ENCODE measurements around the gene JUND.

JUND gene

GRCh38 chr19:18283338-18283737, 1.9 kb upstream of the JUND start:
- TF ChIP-seq CTCF (IDR thresholded peaks at IDR 0.05; ENCODE audit: low read depth, low read length) = no peak
- Histone ChIP-seq H3K27me3 (ENCODE audit: insufficient read depth, low read depth, severe bottlenecking) (no peaks in the 10 kb centered on the region), H3K36me3 (peaks cover 25% of the 10 kb centered on the region), H3K9me3 (ENCODE audit: severe bottlenecking) (no peaks in the 10 kb centered on the region), H3K4me3 (ENCODE audit: low read depth, low read length) (no peak overlapping the region), H3K27ac (peak overlapping the region; percentile 100)
- no peak for DNase-seq

GRCh38 chr19:18282788-18283141, 1.3 kb upstream of the JUND start:
- peaks cover 30% of the 10 kb centered on the region for H3K36me3 ChIP-seq
- TF ChIP-seq CTCF (IDR thresholded peaks at IDR 0.05; ENCODE audit: low read depth, low read length) = no peak
- no peaks in the 10 kb centered on the region for H3K27me3 ChIP-seq (ENCODE audit: insufficient read depth, low read depth, severe bottlenecking)
- H3K9me3 ChIP-seq (ENCODE audit: severe bottlenecking) = no peaks in the 10 kb centered on the region
- H3K4me3 ChIP-seq (ENCODE audit: low read depth, low read length) = peak overlapping the region; percentile 52
- H3K27ac ChIP-seq = peak overlapping the region; percentile 100
- DNase-seq = no peak

- no peaks in the 10 kb centered on the region for H3K27me3 ChIP-seq (ENCODE audit: insufficient read depth, low read depth, severe bottlenecking)
- peak overlapping the region; percentile 100 for H3K27ac ChIP-seq
- TF ChIP-seq CTCF (IDR thresholded peaks at IDR 0.05; ENCODE audit: low read depth, low read length) = peak; percentile 20; the same call in 1 of the 2 replicates
- H3K4me3 ChIP-seq (ENCODE audit: low read depth, low read length) = peak overlapping the region; percentile 52
- peaks cover 35% of the 10 kb centered on the region for H3K36me3 ChIP-seq
- no peaks in the 10 kb centered on the region for H3K9me3 ChIP-seq (ENCODE audit: severe bottlenecking)
- DNase-seq = no peak
Observed at GRCh38 chr19:18282021-18282787, 782 bp upstream of the JUND start.

- peak; percentile 73 for DNase-seq
Observed at GRCh38 chr19:18280247-18281081, 958 bp downstream of the JUND start.

GRCh38 chr19:18279516-18280246, 1.7 kb downstream of the JUND start:
- Histone ChIP-seq H3K4me3 (ENCODE audit: low read depth, low read length) (peak overlapping the region; percentile 95), H3K27me3 (ENCODE audit: insufficient read depth, low read depth, severe bottlenecking) (no peaks in the 10 kb centered on the region), H3K9me3 (ENCODE audit: severe bottlenecking) (no peaks in the 10 kb centered on the region), H3K36me3 (peaks cover 56% of the 10 kb centered on the region), H3K27ac (peak overlapping the region; percentile 98)
- TF ChIP-seq CTCF (IDR thresholded peaks at IDR 0.05; ENCODE audit: low read depth, low read length) = peak; percentile 94
- DNase-seq = peak; percentile 92

More at GRCh38 chr19:18280247-18281081, 958 bp downstream of the JUND start:
- H3K27me3 ChIP-seq (ENCODE audit: insufficient read depth, low read depth, severe bottlenecking) = no peaks in the 10 kb centered on the region
- TF ChIP-seq CTCF (IDR thresholded peaks at IDR 0.05; ENCODE audit: low read depth, low read length) = no peak
- H3K4me3 ChIP-seq (ENCODE audit: low read depth, low read length) = peak overlapping the region; percentile 95
- H3K9me3 ChIP-seq (ENCODE audit: severe bottlenecking) = no peaks in the 10 kb centered on the region
- H3K27ac ChIP-seq = peak overlapping the region; percentile 98
- H3K36me3 ChIP-seq = peaks cover 48% of the 10 kb centered on the region
